HepG2 (cell line): ENCODE data around the gene QRICH2. TPM values are rescaled to one million over a fixed set of nuclear protein-coding genes. Genes with fewer than 3 reads are reported as not detected.

Source experiments
- ARID3A ChIP-seq: IDR thresholded peaks from 2 replicates; pipeline ENCODE4 v1.6.1; 2012; ENCODE audit warnings: low read depth, low read length, improper control_type of control experiment
- CEBPZ ChIP-seq: IDR thresholded peaks from 2 replicates; pipeline ENCODE4 v1.6.1; 2012; ENCODE audit warnings: low read length, improper control_type of control experiment
- DPF2 ChIP-seq: sonication (generic); formaldehyde crosslinking; IDR thresholded peaks from 2 replicates; pipeline ENCODE4 v1.4.0; 2020; ENCODE audit warnings: mild to moderate bottlenecking, low read depth, missing genetic modification reagents, borderline replicate concordance
- FIP1L1 ChIP-seq: fragments of 200-400 bp; formaldehyde crosslinking; IDR thresholded peaks from 2 replicates; pipeline ENCODE4 v1.6.1; 2018; ENCODE audit warnings: low read depth, mild to moderate bottlenecking, low read length, moderate library complexity, borderline replicate concordance; ENCODE audit not compliant: insufficient read depth
- FOSL2 ChIP-seq: sonication (generic); formaldehyde crosslinking; IDR thresholded peaks from 2 replicates; pipeline ENCODE4 v1.4.0; 2020; ENCODE audit warnings: missing genetic modification reagents
- FUBP1 ChIP-seq: sonication (generic); formaldehyde crosslinking; IDR thresholded peaks from 2 replicates; pipeline ENCODE4 v1.5.1; 2020; ENCODE audit warnings: missing genetic modification reagents, mild to moderate bottlenecking, borderline replicate concordance
- KDM5B ChIP-seq: sonication (generic); formaldehyde crosslinking; IDR thresholded peaks from 2 replicates; pipeline ENCODE4 v1.4.0; 2020; ENCODE audit warnings: missing genetic modification reagents, mild to moderate bottlenecking, borderline replicate concordance
- NR2F6 ChIP-seq, 2 experiments: IDR thresholded peaks; 2 replicates each; pipeline ENCODE4 v1.6.1; 2016; ENCODE audit warnings: antibody characterized with exemption in 1 of 2, mild to moderate bottlenecking in 1 of 2
- SALL1 ChIP-seq: sonication (generic); formaldehyde crosslinking; IDR thresholded peaks from 2 replicates; pipeline ENCODE4 v1.8.0; 2022; ENCODE audit warnings: mild to moderate bottlenecking, missing genetic modification reagents
- SMARCE1 ChIP-seq: fragments of 450-650 bp; IDR thresholded peaks from 2 replicates; pipeline ENCODE4 v1.6.1; 2017; ENCODE audit warnings: borderline replicate concordance
- SP4 ChIP-seq: sonication (generic); formaldehyde crosslinking; IDR thresholded peaks from 2 replicates; pipeline ENCODE4 v1.8.1; 2023; ENCODE audit warnings: mild to moderate bottlenecking, missing genetic modification reagents
- SRSF4 ChIP-seq: fragments of 200-400 bp; formaldehyde crosslinking; IDR thresholded peaks from one replicate; pipeline ENCODE4 v1.6.1; 2018; ENCODE audit warnings: mild to moderate bottlenecking, low read depth, low read length, moderate library complexity; ENCODE audit not compliant: poor library complexity, severe bottlenecking
- USF2 ChIP-seq, 2 experiments: sonication (generic) in 1 of 2; formaldehyde crosslinking in 1 of 2; IDR thresholded peaks; 2 replicates each; pipeline versions ENCODE4 v1.5.1 to v1.6.1; 2011 to 2020; ENCODE audit warnings: borderline replicate concordance in 1 of 2, low read depth in 1 of 2, low read length in 1 of 2, mild to moderate bottlenecking in 1 of 2, missing genetic modification reagents in 1 of 2, moderate library complexity in 1 of 2
- ZC3H13 ChIP-seq: sonication (generic); formaldehyde crosslinking; IDR thresholded peaks from 2 replicates; pipeline ENCODE4 v1.8.1; 2023; ENCODE audit warnings: mild to moderate bottlenecking, missing genetic modification reagents, moderate library complexity
- ZNF17 ChIP-seq: sonication (generic); formaldehyde crosslinking; IDR thresholded peaks from 2 replicates; pipeline ENCODE4 v1.5.0; 2020; ENCODE audit warnings: mild to moderate bottlenecking, missing genetic modification reagents
- ZNF263 ChIP-seq: sonication (generic); formaldehyde crosslinking; IDR thresholded peaks from 2 replicates; pipeline ENCODE4 v1.4.0; 2020; ENCODE audit warnings: missing genetic modification reagents
- ZNF329 ChIP-seq: sonication (generic); formaldehyde crosslinking; IDR thresholded peaks from 2 replicates; pipeline ENCODE4 v1.9.0; 2021; ENCODE audit warnings: low read depth, mild to moderate bottlenecking, missing genetic modification reagents
- ZNF556 ChIP-seq: sonication (generic); formaldehyde crosslinking; IDR thresholded peaks from 2 replicates; pipeline ENCODE4 v1.4.0; 2020; ENCODE audit warnings: mild to moderate bottlenecking, missing genetic modification reagents, borderline replicate concordance
- ZNF563 ChIP-seq: sonication (generic); formaldehyde crosslinking; IDR thresholded peaks from 2 replicates; pipeline ENCODE4 v1.8.0; 2022; ENCODE audit warnings: mild to moderate bottlenecking, moderate library complexity, missing genetic modification reagents
- ZSCAN31 ChIP-seq: sonication (generic); formaldehyde crosslinking; IDR thresholded peaks from 2 replicates; pipeline ENCODE4 v1.5.0; 2020; ENCODE audit warnings: low read depth, mild to moderate bottlenecking, missing genetic modification reagents
- polyA plus RNA-seq, 8 experiments: library from polyadenylated mRNA; depleted of rRNA in 3 of 8; stranded (reverse) in 7 of 8; unstranded in 1 of 8; fragments of >200 nt; fragmentation: Illumina TruSeq in 4 of 8; extraction: Trizol in 4 of 8; gene quantifications; 2 replicates each; pipeline versions ENCODE4 v1.2.1 to v1.2.3, GENCODE V29; 2011 to 2016; ENCODE audit warnings: low read depth in 4 of 8, missing spikeins in 1 of 8, mixed read lengths in 1 of 8; ENCODE audit not compliant: insufficient read depth in 1 of 8
- total RNA-seq, 5 experiments: library from RNA; depleted of rRNA; stranded (reverse); fragments of >200 nt; fragmentation: Illumina TruSeq; extraction: Trizol; gene quantifications; 2 replicates each; pipeline ENCODE4 v1.2.3, GENCODE V29; 2016; ENCODE audit warnings: low read depth in 1 of 5

Gene QRICH2
- total and polyA plus RNA-seq, 2 of the 13 experiments (the other 11 are each of a cell fraction or from before 2014, with no cell fraction given) = 3.7 to 5.7 TPM

- no peak for TF ChIP-seq CEBPZ
- TF ChIP-seq USF2 (IDR thresholded peaks at IDR 0.05; ENCODE audit: low read depth, low read length) = no peak
- no peak for TF ChIP-seq USF2 (CRISPR knock-in tag; IDR thresholded peaks at IDR 0.05; ENCODE audit: borderline replicate concordance)
- TF ChIP-seq SALL1 = peak; percentile 37; the same call in 1 of the 2 replicates
- TF ChIP-seq SRSF4 = no peak
- no peak for TF ChIP-seq FIP1L1
- TF ChIP-seq ARID3A = peak; percentile 46; the same call in 1 of the 2 replicates
- TF ChIP-seq DPF2 (CRISPR knock-in tag) = no peak
- TF ChIP-seq ZNF329 (CRISPR knock-in tag) = no peak
- TF ChIP-seq FUBP1 (CRISPR knock-in tag) = no peak
- TF ChIP-seq ZC3H13 (CRISPR knock-in tag) = no peak
- TF ChIP-seq ZNF556 (CRISPR knock-in tag) = no peak
- TF ChIP-seq NR2F6 (IDR thresholded peaks at IDR 0.05) = peak; percentile 50
- peak; percentile 61; the same call in 1 of the 2 replicates for TF ChIP-seq NR2F6 (CRISPR knock-in tag; IDR thresholded peaks at IDR 0.05)
- no peak for TF ChIP-seq SP4
- no peak for TF ChIP-seq ZSCAN31 (CRISPR knock-in tag)
- TF ChIP-seq FOSL2 (CRISPR knock-in tag) = no peak
- TF ChIP-seq ZNF263 (CRISPR knock-in tag) = no peak
- TF ChIP-seq KDM5B (CRISPR knock-in tag) = no peak
- TF ChIP-seq ZNF17 = no peak
- TF ChIP-seq SMARCE1 = no peak
- TF ChIP-seq ZNF563 = no peak
Measured at GRCh38 chr17:76345377-76345974, 37.4 kb upstream of the QRICH2 start (continued).
